ENCODE measurements around the gene TMEM121.

GRCh38 chr14:105492971-105493871 lies 33.2 kb upstream of the TMEM121 start:
- TF ChIP-seq GATA2 (IDR thresholded peaks at IDR 0.05; ENCODE audit: low read depth, low read length) (no peak), GATA3 (IDR thresholded peaks at IDR 0.05; ENCODE audit: low read depth, low read length) (no peak)
